Adrenal gland (tissue), 12 donors: ENCODE data around the gene HMGXB3. TPM values are rescaled to one million over a fixed set of nuclear protein-coding genes. Genes with fewer than 3 reads are reported as not detected.
A peak's percentile ranks its signal among the peaks of the same experiment; 100 is the strongest.

Source experiments
- DNase-seq, 7 donors: peaks; one replicate each; pipeline ENCODE4 v3.0.0-alpha.2; 2019 to 2020
- H3K27ac ChIP-seq, 5 donors: fragments of 200-600 bp; sonication (generic) in 4 of 5; 1 replicate in 3 of 5; 2 replicates in 2 of 5; pipeline versions ENCODE4 v1.5.1 to v1.8.0; 2016 to 2020; ENCODE audit warnings: mild to moderate bottlenecking in 1 of 5
- H3K27me3 ChIP-seq: fragments of 200-600 bp; 2 replicates; pipeline ENCODE4 v1.8.0; 2021
- H3K36me3 ChIP-seq, 2 donors: fragments of 200-600 bp; replicated peaks in 1 of 2; 1 replicate in 1 of 2; 2 replicates in 1 of 2; pipeline versions ENCODE4 v1.5.1 to v1.8.0; 2018 to 2022
- H3K4me1 ChIP-seq, 2 donors: fragments of 200-600 bp; replicated peaks in 1 of 2; 1 replicate in 1 of 2; 2 replicates in 1 of 2; pipeline versions ENCODE4 v1.5.1 to v1.8.0; 2018 to 2021
- H3K4me3 ChIP-seq, 4 donors: fragments of 200-600 bp; sonication (generic) in 3 of 4; one replicate each; pipeline ENCODE4 v1.5.1; 2016 to 2018
- H3K9me3 ChIP-seq, 3 donors: fragments of 200-600 bp; sonication (generic) in 1 of 3; replicated peaks in 1 of 3; 1 replicate in 2 of 3; 2 replicates in 1 of 3; pipeline versions ENCODE4 v1.5.1 to v1.8.0; 2016 to 2021
- CTCF ChIP-seq, 6 experiments: fragments of 450-650 bp in 4 of 6; fragments of 200-600 bp in 2 of 6; sonication (generic) in 1 of 6; IDR thresholded peaks; 1 replicate in 5 of 6; 2 replicates in 1 of 6; pipeline versions ENCODE4 v1.5.1 to v1.8.0; 2016 to 2021; ENCODE audit warnings: antibody characterized with exemption in 6 of 6, mild to moderate bottlenecking in 2 of 6, moderate library complexity in 1 of 6
- POLR2A ChIP-seq, 2 donors: fragments of 450-650 bp; IDR thresholded peaks; one replicate each; pipeline ENCODE4 v1.6.1; 2017; ENCODE audit warnings: antibody characterized with exemption in 2 of 2, mild to moderate bottlenecking in 2 of 2, moderate library complexity in 1 of 2
- WGBS, 4 donors: extraction: QIAGEN DNeasy Blood & Tissue Kit in 2 of 4; methylation state at CpG; one replicate each; pipeline versions ENCODE4 v1.1.5 to v1.1.7; 2013 to 2017; 5-methylcytosine and 5-hydroxymethylcytosine counted together
- intact Hi-C, 2 donors: fragments of 100-400 bp; cut with DNase I; formaldehyde crosslinking; loops; one replicate each; pipeline versions ENCODE4 v1.14.1 to v1.15.0; 2022 to 2023
- polyA plus RNA-seq, 3 donors: library from polyadenylated mRNA; stranded (reverse); fragments of 200-250 nt in 2 of 3; fragments of 350-450 nt in 1 of 3; fragmentation: Illumina TruSeq in 1 of 3; extraction: RNeasy Lipid Tissue Mini Kit (QIAGEN cat#74804) in 1 of 3; gene quantifications; one replicate each; pipeline ENCODE4 v1.2.3, GENCODE V29; 2013 to 2014
- total RNA-seq, 9 donors: library from RNA; depleted of rRNA in 4 of 9; stranded (reverse); fragments of >200 nt in 4 of 9; fragments of 120-200 nt in 1 of 9; fragmentation: NEBNext Ultra II Directional in 1 of 9; extraction: Animal tissue kit (Norgen Biotek cat#: 25700) in 1 of 9; gene quantifications; one replicate each; pipeline versions ENCODE4 v1.1.0 to v1.2.4, GENCODE V29; 2013 to 2023
- donor health status: healthy with polysubstance abuse.
- donor health status: Bipolar disorder and iron deficiency.
- donor health status: DM: yes; HTN: yes; CAD: no.
- donor health status: DM: no; HTN: no; CAD: no.
- donor health status: DM: no; HTN: no; CAD: no.
- donor health status: DM: yes; HTN: yes; CAD: no.

The HMGXB3 gene
- total and polyA plus RNA-seq, 12 donors = 22.8 to 56.5 (median 36.1) TPM

DNA sequence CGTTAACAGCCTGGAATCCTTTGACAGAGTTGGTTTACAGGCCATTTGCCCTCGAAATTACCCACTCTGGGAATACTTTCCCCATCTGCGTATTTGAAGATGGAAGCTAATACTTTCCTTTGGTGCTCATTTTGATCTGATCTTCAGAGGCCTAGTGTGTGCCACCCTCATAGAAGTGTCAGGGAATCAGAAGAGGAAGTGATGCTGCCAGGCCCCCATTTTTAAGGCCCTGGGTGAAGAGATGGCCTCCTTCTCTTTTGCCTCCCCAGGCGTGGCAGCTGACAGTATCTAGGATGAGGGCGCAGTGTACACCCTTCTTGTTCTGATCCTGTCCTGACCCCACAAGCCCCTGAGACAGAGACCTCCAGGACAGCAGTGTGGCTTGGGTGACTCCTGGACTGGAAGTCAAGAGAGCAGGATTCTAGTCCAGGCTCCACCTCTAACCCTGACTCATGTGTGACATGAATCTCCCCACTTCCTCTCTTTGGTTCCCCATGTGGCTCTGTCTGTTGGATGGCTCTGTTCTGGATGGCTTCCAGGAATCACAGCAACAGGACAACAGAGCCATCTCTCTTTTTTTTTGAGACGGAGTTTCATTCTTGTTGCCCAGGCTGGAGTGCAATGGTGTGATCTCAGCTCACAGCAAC lies 58.1 kb downstream of the HMGXB3 start:
- Histone ChIP-seq H3K36me3 (peaks cover 0 to 24% of the 10 kb centered on the region in 2 donors), H3K4me1 (no peaks in the 10 kb centered on the region), H3K27ac (peak overlapping the region in 2 of 5 donors; percentile 38 to 67), H3K27me3 (no peaks in the 10 kb centered on the region), H3K9me3 (no peaks in the 10 kb centered on the region), H3K4me3 (no peak overlapping the region)
- WGBS, 4 donors = 75 to 81% (median 78%) methylated on average over 5 to 6 of the region's 6 CpGs
- DNase-seq = peak in 5 of 7 donors; percentile 60 to 75 (median 69)
- no peak for TF ChIP-seq POLR2A (IDR thresholded peaks at IDR 0.05)
- TF ChIP-seq CTCF (IDR thresholded peaks at IDR 0.05) = no peak
- intact Hi-C loops = no loop called here

DNA sequence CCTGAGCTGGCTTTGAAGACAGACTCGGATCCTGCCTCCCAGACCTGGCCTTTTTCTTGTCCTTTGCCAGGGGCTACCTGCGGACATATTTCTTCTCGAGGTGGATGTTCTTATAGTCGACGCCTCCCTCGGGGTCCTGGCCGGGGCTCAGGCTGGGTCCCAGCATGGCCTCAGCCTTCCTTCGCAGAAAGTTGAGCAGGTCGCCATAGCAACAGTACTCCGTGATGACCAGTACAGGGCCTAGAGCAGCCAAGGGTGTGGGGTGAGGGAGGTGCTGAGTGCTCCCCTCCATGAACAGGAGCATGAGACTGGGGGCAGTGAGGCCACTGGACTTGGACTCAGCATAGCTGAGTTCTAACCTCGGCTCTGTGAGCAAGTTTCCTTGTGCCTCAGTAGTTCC lies 59.1 kb downstream of the HMGXB3 start:
- DNase-seq = peak in 1 of 7 donors; percentile 11
- intact Hi-C loops = no loop called here
- Histone ChIP-seq H3K4me1 (no peaks in the 10 kb centered on the region), H3K9me3 (no peaks in the 10 kb centered on the region), H3K27me3 (no peaks in the 10 kb centered on the region), H3K4me3 (no peak overlapping the region), H3K27ac (no peak overlapping the region), H3K36me3 (peaks cover 0 to 14% of the 10 kb centered on the region in 2 donors)
- WGBS, 4 donors = 81 to 90% (median 87%) methylated on average over 11 of the region's 11 CpGs
- TF ChIP-seq CTCF (IDR thresholded peaks at IDR 0.05) (no peak), POLR2A (IDR thresholded peaks at IDR 0.05) (no peak)

GRCh38 chr5:150060471-150060870 lies 59.9 kb downstream of the HMGXB3 start:
- intact Hi-C loops = no loop called here
- WGBS, 4 donors = 82 to 96% (median 87%) methylated on average over 6 to 7 of the region's 7 CpGs
- Histone ChIP-seq H3K9me3 (no peaks in the 10 kb centered on the region), H3K27ac (no peak overlapping the region), H3K4me3 (no peak overlapping the region), H3K4me1 (no peaks in the 10 kb centered on the region), H3K27me3 (no peaks in the 10 kb centered on the region), H3K36me3 (peaks cover 0 to 7% of the 10 kb centered on the region in 2 donors)
- TF ChIP-seq POLR2A (IDR thresholded peaks at IDR 0.05) (no peak), CTCF (IDR thresholded peaks at IDR 0.05) (no peak)
- peak in 1 of 7 donors; percentile 7 for DNase-seq

DNA sequence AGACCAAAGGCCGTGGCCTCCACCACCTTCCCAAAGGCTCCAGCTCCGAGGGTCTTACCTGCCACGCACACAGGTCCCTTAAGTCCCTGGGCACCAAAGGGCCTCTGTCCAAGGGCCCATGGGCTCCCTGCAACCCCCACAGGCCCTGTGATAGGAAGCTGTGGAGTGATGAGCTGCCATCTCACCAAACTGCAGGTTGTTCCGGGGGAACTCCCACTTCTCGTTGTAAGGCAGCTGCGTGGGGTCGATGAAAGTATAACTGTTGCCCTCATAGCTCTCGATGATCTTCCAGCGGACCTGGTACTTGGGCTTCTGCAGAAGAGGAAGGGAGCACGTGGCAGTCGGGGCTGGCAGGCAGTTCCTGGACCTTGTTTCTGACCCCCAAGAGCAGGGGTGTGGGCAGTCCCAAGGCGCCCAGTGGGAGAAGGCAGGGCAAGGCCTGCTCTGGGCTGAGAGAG lies 61.0 kb downstream of the HMGXB3 start:
- H3K27me3 ChIP-seq = no peaks in the 10 kb centered on the region
- intact Hi-C loops = no loop called here

More for the DNA sequence above, 61.0 kb downstream of the HMGXB3 start:
- Histone ChIP-seq H3K9me3 (no peaks in the 10 kb centered on the region), H3K4me1 (no peaks in the 10 kb centered on the region), H3K4me3 (no peak overlapping the region), H3K27ac (no peak overlapping the region), H3K36me3 (no peaks in the 10 kb centered on the region)
- TF ChIP-seq CTCF (IDR thresholded peaks at IDR 0.05) (no peak), POLR2A (IDR thresholded peaks at IDR 0.05) (no peak)
- DNase-seq = no peak
- 88 to 91% (median 89%) methylated on average over 11 to 12 of the region's 12 CpGs for WGBS, 4 donors
